Sciatic nerve (tissue), 2 donors: ENCODE measurements around the gene NDUFAF4. TPM values are rescaled to one million over a fixed set of nuclear protein-coding genes. Genes with fewer than 3 reads are reported as not detected.

ENCODE experiments used
- ATAC-seq: fragments of 200-7000 bp; cut with Tn5 transposase; one replicate; pipeline ENCODE4 v1.9.1; 2020; ENCODE audit warnings: mild to moderate bottlenecking, moderate library complexity
- DNase-seq: peaks from one replicate; pipeline ENCODE4 v3.0.0-alpha.2; 2020; ENCODE audit warnings: low spot score
- intact Hi-C: fragments of 100-400 bp; cut with DNase I; formaldehyde crosslinking; loops from one replicate; pipeline ENCODE4 v1.14.2; 2022
- total RNA-seq: library from RNA; stranded (reverse); fragmentation: NEBNext Ultra II Directional; extraction: Animal tissue kit (Norgen Biotek cat#: 25700); gene quantifications from one replicate; pipeline ENCODE4 v1.2.1, GENCODE V29; 2021
- donor health status: DM: no; HTN: no; CAD: no.
- donor health status: DM: no; HTN: no; CAD: no.

Gene NDUFAF4
- total RNA-seq, 1 donor from 2014 or later = 23.3 TPM

DNA sequence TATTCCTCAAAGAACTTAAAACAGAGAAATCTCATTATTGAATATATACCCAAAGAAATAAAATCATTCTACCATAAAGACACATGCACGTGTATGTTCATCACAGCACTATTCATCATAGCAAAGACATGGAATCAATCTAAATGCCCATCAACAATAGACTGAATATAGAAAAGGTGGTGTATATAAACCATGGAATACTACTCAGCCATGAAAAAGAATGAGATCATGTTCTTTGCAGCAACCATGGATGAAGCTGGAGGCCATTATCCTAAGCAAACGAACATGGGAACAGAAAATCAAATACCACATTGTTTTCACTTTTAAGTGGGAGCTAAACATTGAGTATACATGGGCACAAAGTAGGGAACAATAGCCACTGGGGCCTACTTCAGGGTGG, 48.1 kb downstream of the NDUFAF4 start:
- intact Hi-C loops = no loop called here
- DNase-seq (no peak), ATAC-seq (no peak)

GRCh38 chr6:96844530-96844929, 53.2 kb downstream of the NDUFAF4 start:
- no peak for ATAC-seq
- intact Hi-C loops = no loop called here
- DNase-seq = no peak

DNA sequence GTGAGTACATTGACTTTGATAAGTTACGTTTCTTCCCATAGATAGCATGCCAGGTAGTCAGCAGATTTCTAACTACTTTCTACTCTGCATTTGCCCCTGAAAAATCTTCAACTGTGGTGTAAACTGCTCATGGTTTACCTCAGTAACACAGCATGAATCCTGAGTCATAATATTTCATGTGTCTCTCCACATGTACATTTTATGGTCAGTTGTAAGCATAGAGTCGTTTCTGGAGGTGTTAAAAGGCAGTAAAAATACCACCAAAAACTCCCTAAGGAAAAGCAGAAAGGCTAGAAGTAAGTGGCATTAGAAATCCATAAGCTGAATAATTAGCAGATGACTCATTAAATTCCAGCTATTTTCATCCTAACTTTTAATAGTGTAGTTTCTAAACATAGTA, 56.3 kb downstream of the NDUFAF4 start:
- intact Hi-C loops = no loop called here
- DNase-seq (no peak), ATAC-seq (no peak)

Other genes with a start within 250 kb of the NDUFAF4 start
- gene GPR63, start 60.4 kb downstream of the NDUFAF4 start, total RNA-seq = 0.49 TPM
- gene KLHL32, start 26.8 kb upstream of the NDUFAF4 start, total RNA-seq = 4.2 TPM